Measurements from ENCODE around the gene HSD11B1. TPM values are rescaled to one million over a fixed set of nuclear protein-coding genes. Genes with fewer than 3 reads are reported as not detected.

The HSD11B1 gene
- total RNA-seq, 4 donors from 2014 or later, result 3.0 to 16.0 (median 6.8) TPM

GRCh38 chr1:209761011-209761635 lies 56.5 kb downstream of the HSD11B1 start:
- Histone ChIP-seq H3K36me3 (no peaks in the 10 kb centered on the region), H3K9me3 (no peaks in the 10 kb centered on the region), H3K4me3 (no peak overlapping the region), H3K27ac (no peak overlapping the region), H3K27me3 (no peaks in the 10 kb centered on the region), H3K4me1 (peaks cover 0 to 12% of the 10 kb centered on the region in 2 donors)
- TF ChIP-seq CTCF (IDR thresholded peaks at IDR 0.05 in 4 of 5, conservative IDR thresholded peaks at IDR 0.05 in 1 of 5) (no peak), POLR2A (IDR thresholded peaks at IDR 0.05) (no peak)
- in situ Hi-C loops (cut with MboI; ENCODE audit: low sequenced_read_pairs in 4 of 4), result no loop called here
- intact Hi-C loops (cut with DNase I; ENCODE audit: low total_unique reads), result no loop called here
- ATAC-seq (no peak), DNase-seq (no peak)

- peaks cover 9 to 12% of the 10 kb centered on the region in 2 donors for H3K4me1 ChIP-seq
- TF ChIP-seq CTCF (IDR thresholded peaks at IDR 0.05 in 4 of 5, conservative IDR thresholded peaks at IDR 0.05 in 1 of 5) (no peak), POLR2A (IDR thresholded peaks at IDR 0.05) (no peak)
- ATAC-seq, result no peak
- no peak overlapping the region for H3K27ac ChIP-seq
- H3K4me3 ChIP-seq, result no peak overlapping the region
- no peak for DNase-seq
- no peaks in the 10 kb centered on the region for H3K27me3 ChIP-seq
- in situ Hi-C loops (cut with MboI; ENCODE audit: low sequenced_read_pairs in 4 of 4), result no loop called here
- no peaks in the 10 kb centered on the region for H3K36me3 ChIP-seq
- intact Hi-C loops (cut with DNase I; ENCODE audit: low total_unique reads), result no loop called here
- H3K9me3 ChIP-seq, result no peaks in the 10 kb centered on the region
These were observed 61.4 kb downstream of the HSD11B1 start for GRCh38 chr1:209766051-209766450.

GRCh38 chr1:209767096-209767495 lies 62.5 kb downstream of the HSD11B1 start:
- TF ChIP-seq POLR2A (IDR thresholded peaks at IDR 0.05) (no peak), CTCF (IDR thresholded peaks at IDR 0.05 in 4 of 5, conservative IDR thresholded peaks at IDR 0.05 in 1 of 5) (no peak)
- ATAC-seq, result no peak
- no peaks in the 10 kb centered on the region for H3K9me3 ChIP-seq
- H3K4me3 ChIP-seq, result no peak overlapping the region
- in situ Hi-C loops (cut with MboI; ENCODE audit: low sequenced_read_pairs in 4 of 4), result no loop called here
- no peak for DNase-seq
- no peaks in the 10 kb centered on the region for H3K36me3 ChIP-seq
- no peak overlapping the region for H3K27ac ChIP-seq
- no peaks in the 10 kb centered on the region for H3K27me3 ChIP-seq
- intact Hi-C loops (cut with DNase I; ENCODE audit: low total_unique reads), result no loop called here
- peaks cover 9 to 12% of the 10 kb centered on the region in 2 donors for H3K4me1 ChIP-seq

GRCh38 chr1:209767706-209768105 lies 63.1 kb downstream of the HSD11B1 start:
- H3K4me1 ChIP-seq, result peaks cover 9 to 12% of the 10 kb centered on the region in 2 donors
- H3K9me3 ChIP-seq, result no peaks in the 10 kb centered on the region
- no peak overlapping the region for H3K27ac ChIP-seq
- intact Hi-C loops (cut with DNase I; ENCODE audit: low total_unique reads), result no loop called here
- no peaks in the 10 kb centered on the region for H3K27me3 ChIP-seq
- H3K4me3 ChIP-seq, result no peak overlapping the region
- in situ Hi-C loops (cut with MboI; ENCODE audit: low sequenced_read_pairs in 4 of 4), result no loop called here
- no peaks in the 10 kb centered on the region for H3K36me3 ChIP-seq
- DNase-seq (no peak), ATAC-seq (no peak)
- TF ChIP-seq CTCF (IDR thresholded peaks at IDR 0.05 in 4 of 5, conservative IDR thresholded peaks at IDR 0.05 in 1 of 5) (no peak), POLR2A (IDR thresholded peaks at IDR 0.05) (no peak)

GRCh38 chr1:209768354-209768774 lies 63.7 kb downstream of the HSD11B1 start:
- H3K27ac ChIP-seq, result peak overlapping the region in 3 of 4 donors; percentile 35 to 63 (median 39)
- no peak for ATAC-seq
- no peak overlapping the region for H3K4me3 ChIP-seq
- no peaks in the 10 kb centered on the region for H3K36me3 ChIP-seq
- in situ Hi-C loops (cut with MboI; ENCODE audit: low sequenced_read_pairs in 4 of 4) (no loop called here), intact Hi-C loops (cut with DNase I; ENCODE audit: low total_unique reads) (no loop called here)
- H3K9me3 ChIP-seq, result no peaks in the 10 kb centered on the region
- no peak for TF ChIP-seq CTCF (IDR thresholded peaks at IDR 0.05 in 4 of 5, conservative IDR thresholded peaks at IDR 0.05 in 1 of 5)
- no peak for TF ChIP-seq POLR2A (IDR thresholded peaks at IDR 0.05)
- DNase-seq, result no peak
- peaks cover 9 to 12% of the 10 kb centered on the region in 2 donors for H3K4me1 ChIP-seq
- no peaks in the 10 kb centered on the region for H3K27me3 ChIP-seq

All from gastrocnemius medialis (tissue), 4 donors.